Stimulated activated CD4-positive, alpha-beta T cell treated with anti-CD3 and anti-CD28 coated beads, Interleukin-1b, Interleukin-23, amount 100 ng/mL, for 24 hours (primary cell): ENCODE data around the gene HSD3B7.
"Not testable (repeated sequence)": the region's sequence is repeated elsewhere in the genome, so short reads cannot be mapped to it uniquely, and the experiment has no call there.

Source experiments
- DNase-seq, 4 experiments: peaks; one replicate each; pipeline ENCODE4 v3.0.0-alpha.2; 2020; ENCODE audit warnings: low read depth in 4 of 4, low spot score in 1 of 4

HSD3B7 gene

DNA sequence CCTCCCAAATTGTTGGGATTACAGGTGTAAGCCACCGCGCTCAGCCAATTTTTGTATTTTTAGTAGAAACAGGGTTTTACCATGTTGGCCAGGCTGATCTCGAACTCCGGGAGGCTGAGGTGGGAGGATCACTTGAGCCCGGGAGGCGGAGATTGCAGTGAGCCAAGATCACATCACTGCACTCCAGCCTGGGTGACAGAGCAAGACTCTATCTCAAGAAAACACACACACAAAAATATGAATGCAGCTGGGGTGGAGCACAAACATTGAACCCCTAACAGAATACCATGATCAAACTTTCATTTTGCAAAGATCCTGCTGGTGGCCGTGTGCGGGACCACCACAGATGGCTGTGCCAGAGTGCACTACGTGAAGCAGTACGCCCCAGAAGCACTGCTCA lies 32.7 kb downstream of the HSD3B7 start:
- not testable (repeated sequence) for DNase-seq

DNA sequence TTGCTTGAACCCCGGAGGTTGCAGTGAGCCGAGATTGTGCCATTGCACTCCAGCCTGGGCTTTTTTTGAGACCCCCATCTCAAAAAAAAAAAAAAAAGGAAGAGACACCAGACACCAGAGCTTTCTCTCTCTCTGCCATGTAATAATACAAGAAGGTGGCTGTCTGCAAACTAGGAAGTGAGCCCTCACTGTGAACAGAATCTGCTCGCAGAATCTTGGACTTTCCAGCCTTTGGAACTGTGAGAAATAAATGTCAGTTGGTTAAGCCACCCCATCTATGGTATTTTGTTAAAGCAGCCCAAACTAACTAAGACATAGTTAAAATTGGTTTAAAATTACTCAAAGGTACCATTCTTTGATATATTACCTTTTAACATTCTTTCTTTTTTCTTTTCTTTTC lies 35.5 kb downstream of the HSD3B7 start:
- no peak for DNase-seq

DNA sequence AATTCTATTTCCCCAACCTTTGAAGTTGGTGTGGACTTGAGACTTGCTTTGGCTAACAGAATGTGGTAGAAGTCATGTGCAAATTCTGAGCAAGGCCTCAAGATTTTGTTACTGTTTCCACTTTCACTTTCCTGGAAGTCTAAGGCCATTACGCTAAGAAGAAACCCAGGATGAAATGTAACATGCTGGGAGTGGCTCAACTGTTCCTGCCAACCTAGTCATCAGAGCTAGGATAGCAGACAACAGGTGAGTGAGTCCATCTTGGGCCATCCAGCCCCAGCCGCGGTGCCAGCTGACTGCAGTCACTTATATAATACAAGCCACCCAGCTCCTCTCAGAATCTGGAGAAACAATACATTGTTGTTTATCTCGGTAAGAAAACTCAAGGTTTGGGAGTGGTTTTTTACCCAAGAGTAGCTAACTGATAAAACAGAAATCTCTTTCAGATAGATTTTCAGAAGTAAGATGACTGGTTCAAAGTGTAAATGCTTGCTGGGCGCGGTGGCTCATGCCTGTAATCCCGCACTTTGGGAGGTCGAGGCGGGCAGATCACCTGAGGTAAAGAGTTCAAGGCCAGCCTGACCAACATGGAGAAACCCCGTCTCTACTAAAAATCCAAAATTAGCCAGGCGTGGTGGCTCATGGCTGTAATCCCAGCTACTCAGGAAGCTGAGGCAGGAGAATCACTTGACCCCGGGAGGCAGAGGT lies 37.7 kb downstream of the HSD3B7 start:
- no peak for DNase-seq

DNA sequence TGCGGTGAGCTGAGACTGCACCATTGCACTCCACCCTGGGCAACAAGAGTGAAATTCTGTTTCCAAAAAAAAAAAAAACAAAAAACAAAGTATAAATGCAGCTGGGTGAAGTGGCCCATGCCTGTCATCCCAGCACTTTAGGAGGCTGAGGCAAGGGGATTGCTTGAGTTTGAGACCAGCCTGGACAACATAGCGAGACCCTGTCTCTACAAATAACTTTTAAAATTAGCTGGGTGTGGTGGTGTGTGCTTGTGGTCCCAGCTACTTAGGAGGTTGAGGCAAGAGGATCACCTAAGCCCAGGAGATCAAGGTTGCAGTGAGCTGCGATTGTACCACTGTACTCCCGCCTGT lies 38.2 kb downstream of the HSD3B7 start:
- no peak for DNase-seq

DNA sequence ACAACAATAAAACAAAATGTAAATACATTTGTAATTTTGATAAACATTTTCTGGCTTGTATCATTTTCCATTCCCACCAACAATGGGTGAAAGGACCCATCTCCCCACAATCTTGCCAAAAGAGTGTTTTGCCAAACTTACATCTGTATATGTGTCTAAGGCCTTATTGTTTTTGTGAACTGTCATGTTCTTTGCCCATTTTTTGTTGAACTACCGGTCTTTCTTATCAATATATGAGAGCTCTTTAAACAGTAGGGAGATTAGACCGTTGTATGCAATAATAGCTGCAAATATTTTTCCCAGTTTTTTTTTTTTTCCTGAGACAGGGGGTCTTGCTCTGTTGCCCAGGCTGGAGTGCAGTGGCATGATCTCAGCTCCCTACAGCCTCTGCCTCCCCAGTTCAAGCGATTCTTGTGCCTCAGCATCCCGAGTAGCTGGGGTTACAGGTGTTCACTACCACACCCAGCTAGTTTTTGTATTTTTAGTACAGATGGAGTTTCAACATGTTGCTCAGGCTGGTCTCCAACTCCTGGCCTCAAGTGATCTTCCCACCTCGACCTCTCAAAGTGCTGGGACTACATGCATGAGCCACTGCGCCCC lies 38.7 kb downstream of the HSD3B7 start:
- no peak for DNase-seq

DNA sequence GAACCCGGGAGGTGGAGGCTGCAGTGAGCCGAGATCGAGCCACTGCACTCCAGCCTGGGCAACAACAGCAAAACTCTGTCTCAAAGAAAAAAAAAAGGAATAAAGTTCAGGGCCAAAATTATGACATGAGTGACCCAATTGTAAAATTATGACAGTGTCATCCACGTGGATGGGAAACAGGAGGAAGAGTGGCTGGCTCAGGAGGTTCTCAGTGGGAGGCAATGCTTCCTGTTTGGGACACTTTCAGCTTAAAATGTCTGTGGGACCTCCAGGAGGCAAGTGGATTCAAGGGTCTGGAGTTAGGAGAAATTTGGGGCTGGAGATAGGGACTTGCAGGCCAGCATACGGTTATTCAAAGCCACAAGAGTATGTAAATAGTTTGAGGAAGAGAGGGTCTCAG lies 40.3 kb downstream of the HSD3B7 start:
- DNase-seq, result no peak

DNA sequence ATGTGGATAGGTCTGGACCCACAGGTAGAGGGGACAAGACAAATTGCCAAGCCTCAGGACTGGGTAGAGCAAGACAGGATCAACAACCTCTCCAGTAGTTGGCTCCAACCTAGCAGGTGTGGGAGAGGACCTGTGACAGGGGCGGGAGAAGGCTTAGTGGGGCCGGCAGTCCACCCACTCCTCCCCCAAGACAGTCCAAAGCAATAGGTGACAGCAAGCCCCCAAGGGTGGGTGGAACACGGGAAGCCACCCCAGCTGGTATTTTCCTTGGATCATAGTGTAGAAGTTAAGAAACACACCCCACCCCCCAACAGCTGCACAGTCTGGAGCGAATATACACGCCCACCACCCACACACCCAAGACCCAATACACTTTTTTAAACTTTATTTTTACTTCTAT lies 44.3 kb downstream of the HSD3B7 start:
- DNase-seq, result no peak

DNA sequence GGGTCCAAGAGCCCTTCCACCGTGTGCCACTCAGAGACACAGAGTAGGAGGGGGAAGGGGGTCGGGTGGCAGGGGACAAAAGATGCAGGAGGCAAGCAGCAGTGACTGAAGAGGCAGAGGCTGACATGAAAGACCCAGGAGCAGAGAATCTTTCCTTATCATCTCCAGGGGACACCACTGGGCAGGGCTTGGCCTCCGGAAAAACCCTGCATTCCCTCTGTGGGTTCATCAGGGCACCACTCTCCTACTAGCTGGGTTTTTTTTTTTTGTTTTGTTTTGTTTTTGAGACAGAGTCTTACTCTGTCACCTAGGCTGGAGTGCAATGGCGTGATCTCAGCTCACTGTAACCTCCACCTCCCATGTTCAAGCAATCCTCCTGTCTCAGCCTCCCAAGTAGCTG lies 46.3 kb downstream of the HSD3B7 start:
- no peak for DNase-seq

DNA sequence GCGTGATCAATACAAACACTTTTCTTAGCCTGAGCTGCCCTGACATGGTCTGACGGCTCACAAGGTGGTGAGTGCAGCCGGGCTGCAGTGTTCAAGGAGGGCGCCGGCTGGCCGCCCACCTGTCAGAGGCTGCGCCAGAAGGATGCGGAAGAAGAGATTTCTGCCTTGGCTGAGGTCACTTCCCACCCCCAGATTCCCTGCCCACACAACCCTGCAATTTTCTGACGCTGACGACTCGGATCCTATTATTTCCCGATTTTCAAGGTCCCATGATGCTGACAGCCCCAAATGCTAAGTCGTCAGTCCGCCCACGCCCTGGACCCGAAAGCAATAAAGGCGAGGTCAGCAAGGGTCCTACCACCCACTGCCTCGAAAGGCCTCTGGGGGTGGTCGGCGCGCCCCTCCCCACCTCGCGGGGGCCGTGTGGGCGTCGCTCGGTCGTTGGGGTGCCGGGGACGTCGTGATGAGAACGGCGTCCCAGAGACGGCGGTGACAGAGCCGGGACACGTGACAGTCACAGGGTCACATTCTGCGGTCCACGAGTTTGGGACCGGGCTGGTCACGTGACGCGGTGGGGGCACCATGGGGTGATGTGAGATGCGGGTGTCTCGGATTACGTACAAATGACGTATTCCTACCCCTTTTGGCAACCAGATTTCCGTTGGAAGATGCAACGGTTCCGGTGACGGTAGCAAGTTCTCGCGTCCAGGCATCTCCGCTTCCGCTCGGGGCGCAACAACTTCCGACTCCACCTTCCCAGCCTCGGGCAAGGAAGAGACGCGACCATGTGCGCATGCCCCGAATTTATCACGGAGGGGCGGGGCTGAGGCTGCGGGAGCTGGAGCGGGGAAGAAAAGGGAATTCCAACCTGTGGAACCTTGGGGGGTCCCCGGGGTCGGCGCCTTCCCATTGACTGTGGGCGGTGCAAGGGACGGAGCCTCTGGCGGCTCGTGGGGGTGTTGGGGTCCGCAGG lies 48.0 kb downstream of the HSD3B7 start, which contains the start of gene STX4:
STX4 (plus strand) TSS at position 823 of the 973 bp plus-strand sequence. CDS start 248 bp downstream, outside the sequence.
- DNase-seq, result peak; percentile 93 to 98 (median 94)

DNA sequence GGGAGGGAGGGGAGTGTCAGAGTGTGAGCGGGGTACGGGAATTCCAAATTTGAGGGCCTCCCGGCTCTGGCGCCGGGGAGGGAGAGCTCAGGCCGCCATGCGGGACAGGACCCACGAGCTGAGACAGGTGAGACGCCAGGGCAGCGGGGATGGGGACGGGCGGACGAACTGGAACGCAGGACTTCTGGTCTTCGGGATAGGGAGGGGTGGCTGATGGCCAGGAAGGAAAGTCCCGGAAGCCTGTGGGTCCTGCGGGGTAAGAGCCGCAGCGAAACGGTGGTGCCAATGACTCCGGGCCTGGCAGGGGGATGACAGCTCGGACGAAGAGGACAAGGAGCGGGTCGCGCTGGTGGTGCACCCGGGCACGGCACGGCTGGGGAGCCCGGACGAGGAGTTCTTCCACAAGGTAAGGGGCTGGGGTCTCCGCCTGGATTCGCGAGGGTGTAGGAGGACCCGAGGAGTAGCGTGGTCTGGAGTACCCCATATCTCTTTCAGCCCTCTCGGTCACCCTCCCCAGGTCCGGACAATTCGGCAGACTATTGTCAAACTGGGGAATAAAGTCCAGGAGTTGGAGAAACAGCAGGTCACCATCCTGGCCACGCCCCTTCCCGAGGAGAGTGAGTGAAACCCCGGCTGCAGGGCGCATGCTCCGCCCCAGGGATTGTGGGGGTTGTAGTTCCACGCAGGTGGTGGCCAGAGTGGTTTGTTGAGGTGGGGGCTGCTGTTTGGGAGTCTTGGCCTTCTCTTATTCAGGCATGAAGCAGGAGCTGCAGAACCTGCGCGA lies 48.9 kb downstream of the HSD3B7 start:
- DNase-seq, result peak; percentile 68 to 83 (median 81)

DNA sequence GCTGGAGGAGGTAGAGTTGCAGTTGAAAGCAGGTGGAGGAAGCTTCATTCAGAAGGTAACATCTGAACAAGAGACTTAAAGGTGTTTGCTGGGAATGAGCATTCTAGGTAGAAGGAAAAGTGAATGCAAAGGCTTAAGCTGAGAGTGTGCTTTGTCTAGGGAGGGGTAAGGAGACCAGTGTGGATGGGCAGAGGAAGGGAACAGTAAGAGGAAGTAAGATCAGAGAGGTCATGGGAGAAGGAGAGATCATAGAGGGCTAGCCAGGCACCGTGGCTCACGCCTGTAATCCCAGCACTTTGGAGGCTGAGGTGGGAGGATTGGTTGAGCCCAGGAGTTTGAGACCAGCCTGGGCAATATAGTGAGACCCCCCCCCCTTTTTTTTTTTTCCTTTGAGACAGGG lies 51.7 kb downstream of the HSD3B7 start:
- DNase-seq, result no peak
